ENCODE measurements around the gene GDPD3. TPM values are rescaled to one million over a fixed set of nuclear protein-coding genes. Genes with fewer than 3 reads are reported as not detected.

Gene GDPD3
- total RNA-seq, 1 donor from 2014 or later, result 10.7 TPM

DNA sequence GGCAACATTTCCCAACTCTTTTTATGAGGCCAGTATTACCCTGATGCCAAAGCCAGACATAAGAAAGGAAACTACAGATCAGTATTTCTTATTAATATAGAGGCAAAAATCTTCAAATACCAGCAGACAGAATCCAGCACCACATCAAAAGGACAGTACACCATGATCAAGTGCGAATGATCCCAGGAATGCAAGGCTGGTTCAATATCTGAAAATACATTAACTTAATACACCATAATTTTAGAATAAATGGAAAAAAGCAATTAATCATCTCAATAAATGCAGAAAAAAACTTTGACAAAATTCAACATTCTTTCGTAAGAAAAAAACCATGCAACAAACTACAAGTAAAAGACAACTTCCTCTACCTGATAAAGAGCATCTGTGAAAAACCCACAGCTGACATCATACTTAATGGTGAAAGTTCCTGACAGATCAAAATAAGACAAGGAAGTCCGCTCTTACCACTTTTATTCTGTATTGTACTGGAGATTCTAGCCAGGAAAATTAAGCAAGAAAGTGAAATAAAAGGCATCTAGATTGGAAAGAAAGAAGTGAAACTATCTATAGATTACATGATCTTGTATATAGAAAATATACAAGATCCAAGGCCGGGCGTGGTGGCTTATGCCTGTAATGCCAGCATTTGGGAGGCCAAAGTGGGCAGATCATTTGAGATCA is 36.1 kb upstream of the GDPD3 start:
- peaks cover 2% of the 10 kb centered on the region for H3K36me3 Mint-ChIP-seq
- H3K27ac Mint-ChIP-seq, result no peak overlapping the region
- H3K4me3 Mint-ChIP-seq, result no peak overlapping the region
- H3K9me3 Mint-ChIP-seq, result peaks cover 12% of the 10 kb centered on the region
- H3K4me1 Mint-ChIP-seq, result no peaks in the 10 kb centered on the region
- no peak for DNase-seq (ENCODE audit: low spot score in 2 of 2, unreplicated experiment in 2 of 2)
- no peaks in the 10 kb centered on the region for H3K27me3 Mint-ChIP-seq (ENCODE audit: low read depth)
- TF ChIP-seq, protein P1, sequence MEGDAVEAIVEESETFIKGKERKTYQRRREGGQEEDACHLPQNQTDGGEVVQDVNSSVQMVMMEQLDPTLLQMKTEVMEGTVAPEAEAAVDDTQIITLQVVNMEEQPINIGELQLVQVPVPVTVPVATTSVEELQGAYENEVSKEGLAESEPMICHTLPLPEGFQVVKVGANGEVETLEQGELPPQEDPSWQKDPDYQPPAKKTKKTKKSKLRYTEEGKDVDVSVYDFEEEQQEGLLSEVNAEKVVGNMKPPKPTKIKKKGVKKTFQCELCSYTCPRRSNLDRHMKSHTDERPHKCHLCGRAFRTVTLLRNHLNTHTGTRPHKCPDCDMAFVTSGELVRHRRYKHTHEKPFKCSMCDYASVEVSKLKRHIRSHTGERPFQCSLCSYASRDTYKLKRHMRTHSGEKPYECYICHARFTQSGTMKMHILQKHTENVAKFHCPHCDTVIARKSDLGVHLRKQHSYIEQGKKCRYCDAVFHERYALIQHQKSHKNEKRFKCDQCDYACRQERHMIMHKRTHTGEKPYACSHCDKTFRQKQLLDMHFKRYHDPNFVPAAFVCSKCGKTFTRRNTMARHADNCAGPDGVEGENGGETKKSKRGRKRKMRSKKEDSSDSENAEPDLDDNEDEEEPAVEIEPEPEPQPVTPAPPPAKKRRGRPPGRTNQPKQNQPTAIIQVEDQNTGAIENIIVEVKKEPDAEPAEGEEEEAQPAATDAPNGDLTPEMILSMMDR (IDR thresholded peaks at IDR 0.05; ENCODE audit: unreplicated experiment), result no peak

- TF ChIP-seq, protein P1 (IDR thresholded peaks at IDR 0.05; ENCODE audit: unreplicated experiment), result no peak
- DNase-seq (ENCODE audit: low spot score in 2 of 2, unreplicated experiment in 2 of 2), result no peak
- peaks cover 7% of the 10 kb centered on the region for H3K9me3 Mint-ChIP-seq
- peaks cover 2% of the 10 kb centered on the region for H3K36me3 Mint-ChIP-seq
- H3K27ac Mint-ChIP-seq, result no peak overlapping the region
- H3K27me3 Mint-ChIP-seq (ENCODE audit: low read depth), result no peaks in the 10 kb centered on the region
- no peak overlapping the region for H3K4me3 Mint-ChIP-seq
- H3K4me1 Mint-ChIP-seq, result no peaks in the 10 kb centered on the region
Observed at GRCh38 chr16:30147843-30148510, 34.6 kb upstream of the GDPD3 start.

DNA sequence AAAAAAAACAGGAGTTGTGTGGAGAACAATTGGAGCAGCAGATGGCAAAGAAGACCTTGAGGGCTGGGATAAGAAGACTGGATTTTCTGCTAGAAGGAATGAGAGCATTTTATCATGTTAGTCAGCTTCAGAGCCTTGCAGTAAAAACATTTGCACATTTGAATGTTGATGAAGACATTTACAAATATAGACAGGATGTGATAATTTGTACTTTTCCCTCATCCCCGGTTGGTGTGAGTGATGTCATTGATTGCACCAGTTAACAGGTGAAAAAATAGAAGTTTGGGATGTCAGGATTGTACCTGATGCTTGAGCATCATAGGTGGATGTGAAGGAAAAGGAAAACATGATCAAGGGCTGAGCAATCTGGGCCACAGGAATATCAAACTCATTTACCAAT is 32.3 kb upstream of the GDPD3 start:
- TF ChIP-seq, protein P1 (IDR thresholded peaks at IDR 0.05; ENCODE audit: unreplicated experiment), result no peak
- H3K4me3 Mint-ChIP-seq, result no peak overlapping the region
- no peak for DNase-seq (ENCODE audit: low spot score in 2 of 2, unreplicated experiment in 2 of 2)
- H3K27ac Mint-ChIP-seq, result no peak overlapping the region
- no peaks in the 10 kb centered on the region for H3K27me3 Mint-ChIP-seq (ENCODE audit: low read depth)
- H3K36me3 Mint-ChIP-seq, result peaks cover 2% of the 10 kb centered on the region
- H3K9me3 Mint-ChIP-seq, result peaks cover 7% of the 10 kb centered on the region
- H3K4me1 Mint-ChIP-seq, result no peaks in the 10 kb centered on the region

DNA sequence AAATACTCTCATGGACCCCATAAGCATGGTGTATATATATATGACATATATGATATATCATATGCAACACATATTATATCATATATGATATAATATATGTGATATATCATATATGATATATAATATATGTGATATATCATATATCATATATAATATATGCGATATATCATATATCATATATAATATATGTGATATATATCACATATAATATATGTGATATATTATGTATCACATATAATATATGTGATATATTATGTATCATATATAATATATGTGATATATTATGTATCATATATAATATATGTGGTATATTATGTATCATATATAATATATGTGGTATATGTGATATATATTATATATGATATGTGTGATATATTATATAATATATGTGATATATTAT is 31.6 kb upstream of the GDPD3 start:
- H3K9me3 Mint-ChIP-seq, result peaks cover 7% of the 10 kb centered on the region
- no peak overlapping the region for H3K4me3 Mint-ChIP-seq
- no peak for DNase-seq (ENCODE audit: low spot score in 2 of 2, unreplicated experiment in 2 of 2)
- H3K27me3 Mint-ChIP-seq (ENCODE audit: low read depth), result no peaks in the 10 kb centered on the region
- no peaks in the 10 kb centered on the region for H3K4me1 Mint-ChIP-seq
- peaks cover 2% of the 10 kb centered on the region for H3K36me3 Mint-ChIP-seq
- TF ChIP-seq, protein P1 (IDR thresholded peaks at IDR 0.05; ENCODE audit: unreplicated experiment), result no peak
- no peak overlapping the region for H3K27ac Mint-ChIP-seq

- Mint-ChIP-seq H3K4me3 (no peak overlapping the region), H3K27ac (no peak overlapping the region), H3K4me1 (no peaks in the 10 kb centered on the region), H3K36me3 (no peaks in the 10 kb centered on the region), H3K27me3 (ENCODE audit: low read depth) (no peaks in the 10 kb centered on the region), H3K9me3 (peaks cover under 1% of the 10 kb centered on the region)
- TF ChIP-seq, protein P1 (IDR thresholded peaks at IDR 0.05; ENCODE audit: unreplicated experiment), result no peak
- no peak for DNase-seq (ENCODE audit: low spot score in 2 of 2, unreplicated experiment in 2 of 2)
Observed at GRCh38 chr16:30144017-30144416, 30.7 kb upstream of the GDPD3 start.
